Measurements from ENCODE around the gene MAMSTR.

The MAMSTR gene

GRCh38 chr19:48750771-48751504 is 31.4 kb upstream of the MAMSTR start:
- TF ChIP-seq, protein P1, sequence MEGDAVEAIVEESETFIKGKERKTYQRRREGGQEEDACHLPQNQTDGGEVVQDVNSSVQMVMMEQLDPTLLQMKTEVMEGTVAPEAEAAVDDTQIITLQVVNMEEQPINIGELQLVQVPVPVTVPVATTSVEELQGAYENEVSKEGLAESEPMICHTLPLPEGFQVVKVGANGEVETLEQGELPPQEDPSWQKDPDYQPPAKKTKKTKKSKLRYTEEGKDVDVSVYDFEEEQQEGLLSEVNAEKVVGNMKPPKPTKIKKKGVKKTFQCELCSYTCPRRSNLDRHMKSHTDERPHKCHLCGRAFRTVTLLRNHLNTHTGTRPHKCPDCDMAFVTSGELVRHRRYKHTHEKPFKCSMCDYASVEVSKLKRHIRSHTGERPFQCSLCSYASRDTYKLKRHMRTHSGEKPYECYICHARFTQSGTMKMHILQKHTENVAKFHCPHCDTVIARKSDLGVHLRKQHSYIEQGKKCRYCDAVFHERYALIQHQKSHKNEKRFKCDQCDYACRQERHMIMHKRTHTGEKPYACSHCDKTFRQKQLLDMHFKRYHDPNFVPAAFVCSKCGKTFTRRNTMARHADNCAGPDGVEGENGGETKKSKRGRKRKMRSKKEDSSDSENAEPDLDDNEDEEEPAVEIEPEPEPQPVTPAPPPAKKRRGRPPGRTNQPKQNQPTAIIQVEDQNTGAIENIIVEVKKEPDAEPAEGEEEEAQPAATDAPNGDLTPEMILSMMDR (IDR thresholded peaks at IDR 0.05; ENCODE audit: low read depth, low read length): no peak
- no peak for DNase-seq (ENCODE audit: extremely low read depth, low read depth)

- TF ChIP-seq, protein P1 (IDR thresholded peaks at IDR 0.05; ENCODE audit: low read depth, low read length): no peak
- DNase-seq (ENCODE audit: extremely low read depth, low read depth): no peak
Measured at GRCh38 chr19:48750351-48750750, 30.8 kb upstream of the MAMSTR start.

GRCh38 chr19:48749571-48750198 is 30.2 kb upstream of the MAMSTR start:
- no peak for DNase-seq (ENCODE audit: extremely low read depth, low read depth)
- TF ChIP-seq, protein P1 (IDR thresholded peaks at IDR 0.05; ENCODE audit: low read depth, low read length): no peak

DNA sequence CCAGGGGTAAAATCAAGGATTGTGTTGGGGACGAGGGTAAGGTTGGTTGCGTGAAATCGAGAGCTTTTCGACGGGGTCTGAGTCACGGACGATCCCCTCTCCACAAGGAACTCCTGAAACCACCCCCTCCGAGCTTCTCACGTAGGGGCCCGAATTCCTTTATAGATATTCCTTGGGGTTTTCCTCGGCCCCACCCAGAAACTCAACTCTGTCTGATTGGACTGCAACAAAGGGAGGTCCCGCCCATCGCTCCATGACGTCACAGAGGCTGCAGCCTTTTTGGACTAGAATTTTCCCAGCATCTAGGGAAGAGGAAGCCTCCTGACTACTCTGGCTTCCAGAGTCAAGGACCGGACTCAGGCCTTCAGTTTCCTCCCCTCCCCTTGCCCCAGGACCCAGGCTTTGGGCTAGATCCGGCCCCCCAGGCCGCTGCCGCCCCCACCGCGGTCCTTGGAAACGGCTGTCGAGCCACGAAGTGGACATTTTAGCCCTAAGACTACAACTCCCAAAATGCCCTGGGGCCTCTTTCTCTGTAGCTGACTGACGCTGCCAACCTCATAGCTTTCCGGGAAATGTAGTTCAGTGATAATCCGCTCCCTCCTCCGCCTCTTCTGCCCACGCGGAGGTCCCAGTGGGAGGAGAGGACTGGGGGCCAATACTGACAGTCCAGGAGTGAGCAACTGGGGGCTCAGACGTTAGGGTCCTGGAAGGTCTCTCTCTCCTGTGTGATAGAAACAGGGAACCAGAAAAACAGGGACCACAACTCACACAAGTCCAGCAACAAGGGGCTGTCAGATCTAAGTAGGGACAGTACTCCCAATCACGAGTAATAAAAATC is 27.4 kb upstream of the MAMSTR start, which contains the start of gene IZUMO1:
IZUMO1 (minus strand) TSS at position 172 of the 838 bp plus-strand sequence. CDS start 1,050 bp downstream, outside the sequence.
- TF ChIP-seq, protein P1 (IDR thresholded peaks at IDR 0.05; ENCODE audit: low read depth, low read length): no peak

GRCh38 chr19:48746110-48746509 is 26.6 kb upstream of the MAMSTR start:
- TF ChIP-seq, protein P1 (IDR thresholded peaks at IDR 0.05; ENCODE audit: low read depth, low read length): no peak
- no peak for DNase-seq (ENCODE audit: extremely low read depth, low read depth)

More for the DNA sequence above, 27.4 kb upstream of the MAMSTR start, which contains the start of gene IZUMO1:
- peak; percentile 55 for DNase-seq (ENCODE audit: extremely low read depth, low read depth)

- TF ChIP-seq, protein P1 (IDR thresholded peaks at IDR 0.05; ENCODE audit: low read depth, low read length): no peak
- DNase-seq (ENCODE audit: extremely low read depth, low read depth): no peak
Measured at GRCh38 chr19:48745208-48745995, 25.9 kb upstream of the MAMSTR start.

All from AG09319 (cell line).